ENCODE data around the gene KIAA1958. TPM values are rescaled to one million over a fixed set of nuclear protein-coding genes. Genes with fewer than 3 reads are reported as not detected.

Gene KIAA1958
- polyA plus RNA-seq, 2 of the 4 experiments (the other 2 are of a cell fraction): 2.2 to 3.7 TPM

DNA sequence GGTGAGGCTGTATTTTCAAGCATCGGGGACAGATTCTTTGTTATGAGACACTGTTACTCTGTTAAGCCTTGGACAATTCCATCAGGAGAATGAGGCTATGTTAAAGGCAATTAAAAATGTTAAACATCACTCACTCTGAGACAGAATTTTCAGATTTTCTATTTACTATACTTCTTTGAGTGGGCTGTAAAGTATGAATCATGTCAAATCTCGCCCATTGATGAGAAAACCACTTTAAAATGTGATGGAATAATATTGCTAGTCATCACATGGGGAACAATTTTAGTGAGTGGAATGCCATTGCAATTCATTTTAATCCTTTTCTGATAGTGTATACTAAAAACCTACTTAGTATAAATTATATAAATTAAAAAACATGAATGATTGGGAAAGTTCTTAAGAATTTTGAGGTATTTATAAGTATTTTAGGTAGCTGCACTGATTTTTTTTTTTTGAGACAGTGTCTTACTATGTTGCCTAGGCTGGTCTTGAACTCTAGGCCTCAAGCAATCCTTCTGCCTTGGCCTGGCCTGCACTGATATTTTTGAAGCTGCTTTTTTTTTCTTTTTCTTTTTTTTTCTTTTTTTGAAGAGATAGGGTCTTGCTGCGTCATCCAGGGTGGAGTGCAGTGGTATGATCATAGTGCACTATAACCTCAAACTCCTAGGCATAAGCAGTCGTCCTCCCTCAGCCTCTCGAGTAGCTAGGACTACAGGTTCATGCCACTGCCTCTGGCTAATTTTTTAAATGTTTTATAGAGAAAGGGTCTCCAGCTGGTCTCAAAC lies 73.2 kb downstream of the KIAA1958 start:
- FAIRE-seq (no peak), ATAC-seq (no peak), DNase-seq (ENCODE audit: low read depth in 1 of 2, low spot score in 1 of 2) (no peak)
- TF ChIP-seq EP300 (IDR thresholded peaks at IDR 0.05) (no peak), ATOH8 (CRISPR knock-in tag; IDR thresholded peaks at IDR 0.05; ENCODE audit: low read depth) (no peak), EHF (CRISPR knock-in tag; IDR thresholded peaks at IDR 0.05) (no peak), HOXA7 (CRISPR knock-in tag; IDR thresholded peaks at IDR 0.05) (no peak), CHD4 (IDR thresholded peaks at IDR 0.05; ENCODE audit: borderline replicate concordance) (no peak), POLR2AphosphoS2 (conservative IDR thresholded peaks at IDR 0.05; ENCODE audit: low read length) (no peak), SMC3 (IDR thresholded peaks at IDR 0.05) (no peak), TFCP2L1 (CRISPR knock-in tag; IDR thresholded peaks at IDR 0.05) (no peak), RNF2 (IDR thresholded peaks at IDR 0.05; ENCODE audit: borderline replicate concordance, low read depth) (no peak), CHD2 (IDR thresholded peaks at IDR 0.05; ENCODE audit: low read length, partially characterized antibody) (no peak), NFE2L2 (conservative IDR thresholded peaks at IDR 0.05; ENCODE audit: low read length) (no peak), NPAS2 (CRISPR knock-in tag; IDR thresholded peaks at IDR 0.05; ENCODE audit: borderline replicate concordance) (no peak), USF2 (IDR thresholded peaks at IDR 0.05) (no peak), NR3C1 (IDR thresholded peaks at IDR 0.05) (no peak), KDM1A (IDR thresholded peaks at IDR 0.05; ENCODE audit: low read depth) (no peak), ZSCAN20 (CRISPR knock-in tag; IDR thresholded peaks at IDR 0.05) (no peak), REST (IDR thresholded peaks at IDR 0.05) (no peak), BCL3 (IDR thresholded peaks at IDR 0.05) (no peak)
- TF ChIP-seq, protein P1, sequence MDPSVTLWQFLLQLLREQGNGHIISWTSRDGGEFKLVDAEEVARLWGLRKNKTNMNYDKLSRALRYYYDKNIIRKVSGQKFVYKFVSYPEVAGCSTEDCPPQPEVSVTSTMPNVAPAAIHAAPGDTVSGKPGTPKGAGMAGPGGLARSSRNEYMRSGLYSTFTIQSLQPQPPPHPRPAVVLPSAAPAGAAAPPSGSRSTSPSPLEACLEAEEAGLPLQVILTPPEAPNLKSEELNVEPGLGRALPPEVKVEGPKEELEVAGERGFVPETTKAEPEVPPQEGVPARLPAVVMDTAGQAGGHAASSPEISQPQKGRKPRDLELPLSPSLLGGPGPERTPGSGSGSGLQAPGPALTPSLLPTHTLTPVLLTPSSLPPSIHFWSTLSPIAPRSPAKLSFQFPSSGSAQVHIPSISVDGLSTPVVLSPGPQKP (IDR thresholded peaks at IDR 0.05; ENCODE audit: low read depth, low read length): no peak
- POLR2A ChIA-PET: no interaction called here
- WGBS (ENCODE audit: missing lambda C conversion rate): 89% methylated on average over 5 of the region's 5 CpGs
- Histone ChIP-seq H3K4me2 (no peak overlapping the region), H3K4me1 (0 out of 3 replicates have a peak, but pooled peaks cover 3% of the 10 kb centered on the region), H3K4me3 (no peak overlapping the region), H3K27ac (no peak overlapping the region), H3K9me3 (no peaks in the 10 kb centered on the region)
- CTCF ChIA-PET: no interaction called here
